ENCODE data around the gene KIAA1217.

The KIAA1217 gene

GRCh38 chr10:24209946-24210491 lies 1.1 kb downstream of the KIAA1217 start:
- no peak for DNase-seq

GRCh38 chr10:24210501-24210900 lies 1.6 kb downstream of the KIAA1217 start:
- DNase-seq = no peak

- no peak for DNase-seq
Measured at GRCh38 chr10:24213266-24213665, 4.3 kb downstream of the KIAA1217 start.

- DNase-seq = no peak
Measured at GRCh38 chr10:24213881-24214280, 4.9 kb downstream of the KIAA1217 start.

GRCh38 chr10:24214762-24215161 lies 5.8 kb downstream of the KIAA1217 start:
- no peak for DNase-seq

GRCh38 chr10:24215196-24215595 lies 6.3 kb downstream of the KIAA1217 start:
- no peak for DNase-seq

- DNase-seq = no peak
Measured at GRCh38 chr10:24215603-24216002, 6.7 kb downstream of the KIAA1217 start.

- DNase-seq = no peak
Measured at GRCh38 chr10:24219963-24220362, 11.0 kb downstream of the KIAA1217 start.

GRCh38 chr10:24223341-24223740 lies 14.4 kb downstream of the KIAA1217 start:
- DNase-seq = no peak

GRCh38 chr10:24223953-24224352 lies 15.0 kb downstream of the KIAA1217 start:
- no peak for DNase-seq

- no peak for DNase-seq
Measured at GRCh38 chr10:24228642-24229041, 19.7 kb downstream of the KIAA1217 start.

- DNase-seq = no peak
Measured at GRCh38 chr10:24229909-24230308, 21.0 kb downstream of the KIAA1217 start.

GRCh38 chr10:24231200-24231599 lies 22.3 kb downstream of the KIAA1217 start:
- DNase-seq = no peak

GRCh38 chr10:24234784-24235183 lies 25.8 kb downstream of the KIAA1217 start:
- DNase-seq = no peak

GRCh38 chr10:24235471-24235870 lies 26.5 kb downstream of the KIAA1217 start:
- DNase-seq = no peak

- DNase-seq = no peak
Measured at GRCh38 chr10:24237801-24238395, 29.0 kb downstream of the KIAA1217 start.

- DNase-seq = no peak
Measured at GRCh38 chr10:24238519-24239247, 29.7 kb downstream of the KIAA1217 start.

GRCh38 chr10:24239289-24240040 lies 30.5 kb downstream of the KIAA1217 start:
- no peak for DNase-seq

GRCh38 chr10:24240041-24240751 lies 31.3 kb downstream of the KIAA1217 start:
- no peak for DNase-seq

GRCh38 chr10:24241536-24242040 lies 32.6 kb downstream of the KIAA1217 start:
- DNase-seq = no peak

GRCh38 chr10:24242562-24242961 lies 33.6 kb downstream of the KIAA1217 start:
- no peak for DNase-seq

GRCh38 chr10:24246365-24246764 lies 37.4 kb downstream of the KIAA1217 start:
- no peak for DNase-seq

GRCh38 chr10:24247841-24248240 lies 38.9 kb downstream of the KIAA1217 start:
- no peak for DNase-seq

All from activated CD8-positive, alpha-beta memory T cell treated with anti-CD3 and anti-CD28 coated beads, Interleukin-2, amount 50 U/mL, for 4 hours (primary cell).